COLO668 (cell line): Measurements from ENCODE around the gene NUDT4.
"Not testable (repeated sequence)": the region's sequence is repeated elsewhere in the genome, so short reads cannot be mapped to it uniquely, and the experiment has no call there.

Source experiments
- DNase-seq: peaks from one replicate; lab custom pipeline; 2025; ENCODE audit not compliant: unreplicated experiment; lab: John Stamatoyannopoulos, UW

Gene NUDT4

DNA sequence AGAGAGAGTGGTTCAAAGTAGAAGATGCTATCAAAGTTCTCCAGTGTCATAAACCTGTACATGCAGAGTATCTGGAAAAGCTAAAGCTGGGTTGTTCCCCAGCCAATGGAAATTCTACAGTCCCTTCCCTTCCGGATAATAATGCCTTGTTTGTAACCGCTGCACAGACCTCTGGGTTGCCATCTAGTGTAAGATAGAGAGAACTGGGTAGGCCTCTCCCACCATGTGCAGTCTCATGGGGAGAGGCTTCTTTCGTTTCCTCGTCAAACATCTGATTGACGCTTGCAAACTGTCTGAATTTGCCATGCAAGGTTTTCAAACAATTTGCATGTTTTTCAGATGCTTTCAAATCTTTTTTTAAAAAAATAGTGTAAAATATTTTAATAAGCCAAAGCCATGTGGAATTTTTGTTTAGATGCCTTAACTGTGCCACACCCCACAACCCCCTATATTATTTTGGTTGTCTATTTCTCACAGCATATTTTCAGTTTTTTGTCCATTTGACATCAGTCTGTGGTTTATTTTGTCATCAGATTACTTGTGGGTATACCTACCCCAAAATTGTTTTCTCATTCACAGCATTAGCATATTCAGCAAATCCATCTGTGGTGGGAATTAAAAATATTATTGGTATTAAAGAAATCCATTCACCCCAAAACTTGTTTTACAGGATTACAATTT, 21.6 kb downstream of the NUDT4 start:
- not testable (repeated sequence) for DNase-seq

DNA sequence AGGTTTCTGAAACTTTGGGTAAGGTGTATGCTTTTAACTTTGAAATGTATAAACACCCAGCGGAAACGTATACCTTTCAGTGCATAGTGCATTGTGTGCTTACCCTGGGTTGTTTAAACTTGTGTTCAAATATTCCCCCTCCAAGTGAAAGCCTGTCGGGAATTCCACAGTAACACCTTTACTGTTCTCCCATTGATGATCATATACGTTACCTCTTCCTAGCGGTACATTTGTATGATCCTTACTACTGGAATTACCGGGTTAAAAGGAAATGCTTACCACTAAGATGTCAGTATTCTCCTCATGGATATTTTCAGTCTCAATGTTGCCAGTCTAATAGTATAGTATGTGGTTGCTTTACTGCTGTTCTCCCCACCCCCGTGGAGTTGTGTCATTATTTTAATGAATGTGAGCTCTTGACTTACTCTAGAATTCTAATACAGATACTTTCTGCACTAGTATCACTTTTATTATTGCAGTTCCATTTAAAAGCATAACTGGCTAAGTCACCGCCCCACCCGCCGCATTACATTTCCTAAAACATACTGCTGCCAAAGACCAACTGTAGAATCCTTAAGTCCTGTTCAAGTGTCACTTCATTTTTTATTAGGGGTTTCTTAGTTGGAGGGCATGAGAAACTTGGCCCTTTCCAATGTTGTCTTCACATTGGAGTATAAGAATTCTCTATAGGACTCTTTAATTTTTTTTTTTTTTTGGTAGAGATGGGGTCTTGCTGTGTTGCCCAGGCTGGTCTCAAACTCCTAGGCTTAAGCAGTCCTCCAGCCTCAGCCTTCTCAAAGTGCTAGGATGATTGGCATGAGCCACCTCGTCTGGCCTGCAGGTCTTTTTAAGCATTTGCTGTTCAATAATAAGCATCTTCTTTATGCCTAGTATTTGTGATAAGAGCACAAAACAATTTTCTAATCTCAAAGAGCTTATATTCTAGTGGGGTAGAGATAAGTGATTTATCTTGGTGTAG, 24.9 kb downstream of the NUDT4 start:
- DNase-seq, result no peak

DNA sequence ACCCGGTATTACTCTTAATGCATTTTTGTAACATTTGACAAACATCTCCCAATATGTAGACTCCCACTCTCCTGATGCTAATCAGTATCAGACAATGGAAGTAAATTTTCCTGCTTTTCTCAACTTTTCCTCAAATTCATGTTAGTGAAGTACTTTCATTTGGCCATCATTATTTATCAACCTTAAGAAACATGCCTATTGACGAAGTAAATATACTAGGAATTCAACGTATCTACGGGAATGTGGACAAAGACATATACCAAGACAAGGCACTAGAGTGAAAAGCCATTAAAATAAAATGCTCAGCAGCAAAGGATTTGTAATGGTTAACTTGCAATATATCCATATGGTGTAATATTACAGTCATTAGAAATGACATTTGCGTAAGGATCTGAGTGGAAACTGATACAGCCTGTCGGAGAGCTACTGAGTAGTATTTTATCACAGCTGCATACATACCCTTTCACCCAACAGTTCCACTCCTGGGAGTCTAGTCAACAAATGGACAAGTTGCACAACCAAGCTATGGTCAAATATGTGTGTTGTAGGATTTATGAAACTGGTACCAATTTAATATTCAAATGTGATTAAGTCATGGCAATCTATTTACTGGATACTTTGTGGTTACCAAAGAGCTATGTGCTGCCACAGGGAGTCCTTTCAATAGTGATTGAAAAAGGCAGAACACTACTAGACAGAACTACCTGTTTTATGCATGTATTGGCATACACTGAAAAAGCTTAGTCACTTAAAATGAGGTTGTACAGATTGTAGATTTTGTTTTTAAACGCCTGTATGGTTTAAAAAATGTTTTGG, 26.5 kb downstream of the NUDT4 start:
- no peak for DNase-seq

DNA sequence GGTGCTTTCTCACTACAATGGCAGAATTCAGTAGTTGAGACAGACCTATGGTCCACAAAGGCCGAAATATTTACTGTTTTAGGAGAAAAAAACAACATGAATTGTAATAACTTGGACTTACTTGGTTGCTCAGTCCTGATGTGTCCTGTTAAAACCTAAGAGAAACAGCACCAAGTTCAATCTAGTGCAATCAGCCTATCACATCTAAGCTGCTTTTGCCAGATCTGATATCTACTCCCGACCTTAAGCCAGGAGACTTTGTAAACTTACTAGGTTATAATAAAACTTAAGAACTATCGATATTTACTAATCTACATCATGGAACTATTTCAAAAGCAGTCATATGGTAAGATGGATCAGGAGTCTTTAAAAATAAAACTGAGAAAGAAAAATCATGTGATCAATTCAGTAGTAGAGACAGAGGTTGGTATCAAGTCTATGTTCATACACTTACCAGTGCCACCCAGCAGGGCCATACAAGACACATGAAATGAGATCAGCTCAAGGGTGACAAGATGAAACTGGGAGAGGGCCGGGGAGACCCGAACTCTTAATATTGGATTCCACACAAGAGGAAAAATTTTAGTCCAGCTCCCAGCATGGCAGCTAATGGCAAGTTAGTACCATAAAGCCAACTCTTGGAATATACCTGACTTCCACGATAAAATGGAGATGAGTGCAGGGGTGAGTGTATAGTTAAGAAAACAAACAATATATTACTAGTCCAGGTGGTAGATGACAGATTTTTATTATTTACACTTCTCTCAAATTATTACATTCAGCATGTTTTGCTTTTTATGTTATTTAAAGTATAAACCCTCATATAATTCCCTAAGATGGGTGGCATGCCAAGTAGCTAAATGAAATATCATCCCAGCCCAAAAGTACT, 27.5 kb downstream of the NUDT4 start:
- DNase-seq, result no peak

DNA sequence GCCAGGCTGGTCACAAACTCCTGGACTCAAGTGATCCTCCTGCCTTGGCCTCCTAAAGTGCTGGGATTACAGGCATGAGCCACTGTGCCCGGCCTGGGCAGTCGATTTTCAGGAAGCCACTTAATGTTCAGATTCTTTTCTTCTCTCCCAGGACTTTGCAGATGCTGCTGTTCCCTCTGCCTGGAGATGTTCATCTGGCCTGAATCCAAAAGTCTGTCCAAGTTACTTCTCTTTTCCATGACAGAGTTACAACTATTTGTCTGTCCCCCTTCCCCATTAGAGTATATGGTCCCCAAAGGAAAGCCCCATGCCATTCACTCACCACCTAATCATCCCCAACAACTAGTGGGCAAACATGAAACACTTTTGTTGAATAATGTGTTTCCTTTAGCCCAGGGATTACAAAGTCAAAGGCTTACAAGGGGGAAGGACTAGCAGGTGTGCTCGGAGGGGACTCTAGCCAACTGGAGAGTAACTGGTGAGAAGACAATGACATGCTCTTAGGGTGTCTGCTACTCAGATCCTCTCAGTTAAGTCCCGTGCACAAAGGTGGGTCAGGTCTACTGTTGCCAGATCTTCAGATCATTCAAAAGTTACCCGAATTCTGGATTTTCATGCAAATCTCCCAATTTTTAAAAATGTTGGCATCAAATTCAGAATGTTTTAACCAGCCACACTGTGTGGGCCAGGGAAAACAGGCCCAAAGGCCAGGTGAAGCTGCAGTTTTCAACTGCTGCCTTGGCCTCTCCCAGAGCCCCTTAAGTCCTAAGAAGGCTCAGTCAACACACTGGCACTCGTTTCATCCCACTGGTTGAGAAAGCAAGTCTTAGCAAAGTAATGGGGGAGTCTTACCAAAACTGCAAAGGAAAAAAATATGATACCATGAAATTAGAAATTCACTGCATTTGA, 29.6 kb downstream of the NUDT4 start:
- DNase-seq, result no peak

DNA sequence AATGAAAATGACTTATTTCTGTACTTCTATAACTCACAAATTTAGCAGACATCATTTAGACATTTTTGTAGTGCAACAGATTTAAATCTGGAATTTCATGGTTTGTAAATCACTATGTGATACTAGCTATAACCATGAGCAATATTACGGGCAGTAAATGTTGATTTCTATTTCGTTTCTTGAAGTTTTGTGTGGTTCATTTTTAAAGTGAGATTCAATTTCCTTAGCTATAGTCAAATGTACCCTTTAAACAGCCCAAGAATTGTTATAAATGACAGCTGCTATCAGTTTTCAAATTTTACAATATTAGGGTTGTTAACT, 30.2 kb downstream of the NUDT4 start:
- no peak for DNase-seq

DNA sequence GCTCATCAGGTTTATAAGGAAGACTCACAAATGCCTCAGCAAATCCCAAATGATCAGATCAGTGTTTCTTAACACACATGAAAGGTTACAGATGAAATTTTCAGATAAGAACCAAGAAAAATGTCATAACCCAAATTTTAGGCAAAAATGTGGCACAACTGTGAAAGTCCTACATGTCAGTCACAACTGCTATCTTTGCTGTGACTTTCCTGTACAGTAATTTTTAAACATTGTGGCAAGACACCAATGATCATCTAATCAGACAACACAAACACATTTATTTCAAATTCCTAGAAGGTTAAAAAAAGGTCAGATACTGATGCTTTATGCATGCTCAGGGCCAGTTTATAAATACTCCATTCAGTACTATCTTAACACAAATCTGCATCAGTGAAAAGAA, 31.1 kb downstream of the NUDT4 start:
- DNase-seq, result no peak

DNA sequence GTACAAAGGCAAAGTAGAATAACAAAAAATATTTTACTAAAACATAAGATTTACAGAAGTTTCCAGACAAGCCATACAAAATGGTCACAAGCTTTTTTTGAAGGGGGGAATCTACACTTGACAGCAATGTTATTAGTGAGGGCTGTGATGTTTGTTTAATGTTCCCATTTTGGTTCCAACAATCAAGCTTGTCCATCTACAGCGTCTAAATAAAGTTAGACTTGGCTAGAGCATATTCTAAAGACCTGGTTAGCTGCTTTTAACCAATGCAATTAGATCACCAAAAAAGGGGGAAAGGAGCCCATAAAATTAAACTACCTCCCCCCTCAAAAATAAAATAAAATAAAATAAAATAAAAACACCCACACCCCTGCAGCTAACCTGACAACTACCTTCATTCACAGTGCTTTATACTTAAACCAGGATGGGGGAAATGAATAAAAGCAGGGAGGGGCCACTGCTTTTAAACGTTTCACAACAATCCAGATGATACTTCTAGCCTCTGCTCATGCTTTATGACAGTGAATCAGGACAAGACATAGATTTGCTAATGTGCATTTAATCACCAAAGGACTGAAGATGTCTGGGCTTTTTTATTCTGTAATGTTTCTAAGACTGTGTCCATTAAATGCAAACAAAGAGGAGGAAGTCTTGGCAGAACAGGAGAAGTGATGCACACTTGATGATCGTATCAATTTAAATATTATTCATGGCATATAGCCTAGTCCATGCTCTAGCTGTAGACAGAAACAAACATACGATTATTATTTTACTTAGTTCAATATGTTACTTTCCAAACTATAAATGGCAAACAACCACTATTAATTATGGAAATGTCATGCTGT, 31.8 kb downstream of the NUDT4 start:
- not testable (repeated sequence) for DNase-seq

DNA sequence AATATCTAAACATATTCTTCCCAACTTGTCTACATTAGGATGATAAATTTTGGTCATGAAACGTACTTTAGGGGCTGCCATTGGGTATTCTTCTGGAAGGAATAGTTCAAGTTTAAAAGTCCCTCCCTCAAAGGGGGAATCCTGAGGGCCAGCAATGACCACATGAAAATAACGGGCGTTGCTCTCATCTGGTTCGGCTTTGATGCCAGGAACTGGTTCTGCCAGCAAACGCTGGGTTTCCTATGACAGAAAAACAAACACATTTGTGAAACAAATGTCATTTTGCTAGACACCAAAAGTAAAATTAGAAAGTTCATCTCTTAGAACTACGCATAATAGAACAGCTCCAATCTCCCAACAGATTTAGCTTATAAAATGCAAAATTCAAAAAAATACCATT, 33.3 kb downstream of the NUDT4 start:
- not testable (repeated sequence) for DNase-seq

DNA sequence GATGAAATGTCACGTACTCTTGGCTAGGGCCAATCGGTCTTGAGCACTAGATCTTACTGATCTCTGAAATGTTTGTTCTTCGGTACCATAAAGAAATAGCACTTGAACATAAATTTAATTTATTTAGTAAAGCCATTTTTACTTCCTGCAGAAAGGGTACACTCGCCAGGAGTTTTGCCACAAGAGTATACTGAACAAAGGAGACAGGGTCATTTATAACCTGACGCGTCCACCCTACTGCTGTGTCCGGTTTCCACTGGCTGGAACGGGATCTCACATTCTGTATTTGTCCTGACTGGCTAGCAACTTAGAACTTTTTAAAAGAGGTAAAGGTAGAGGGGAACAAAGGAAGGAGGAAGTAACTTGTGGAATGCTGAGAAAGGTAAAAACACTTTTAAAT, 34.7 kb downstream of the NUDT4 start:
- DNase-seq, result not testable (repeated sequence)

DNA sequence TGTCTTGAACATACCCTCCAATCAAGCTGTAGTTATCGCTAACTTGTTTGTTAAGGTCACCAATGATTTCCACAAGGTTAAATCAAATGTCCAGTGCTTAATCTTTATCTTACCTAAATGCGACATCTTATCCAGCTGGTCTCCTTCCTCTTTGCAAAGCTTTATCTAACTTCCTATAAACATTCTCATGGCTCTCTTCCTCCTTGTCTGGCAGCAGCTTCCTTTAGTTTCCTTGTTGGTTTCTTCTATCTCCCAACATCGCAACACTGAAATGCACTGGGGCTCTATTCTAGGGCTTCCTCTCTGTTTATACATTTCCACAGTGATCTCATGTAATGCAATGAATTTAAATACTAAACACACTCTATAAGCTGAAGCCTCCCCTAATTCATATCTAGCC, 35.3 kb downstream of the NUDT4 start:
- no peak for DNase-seq

DNA sequence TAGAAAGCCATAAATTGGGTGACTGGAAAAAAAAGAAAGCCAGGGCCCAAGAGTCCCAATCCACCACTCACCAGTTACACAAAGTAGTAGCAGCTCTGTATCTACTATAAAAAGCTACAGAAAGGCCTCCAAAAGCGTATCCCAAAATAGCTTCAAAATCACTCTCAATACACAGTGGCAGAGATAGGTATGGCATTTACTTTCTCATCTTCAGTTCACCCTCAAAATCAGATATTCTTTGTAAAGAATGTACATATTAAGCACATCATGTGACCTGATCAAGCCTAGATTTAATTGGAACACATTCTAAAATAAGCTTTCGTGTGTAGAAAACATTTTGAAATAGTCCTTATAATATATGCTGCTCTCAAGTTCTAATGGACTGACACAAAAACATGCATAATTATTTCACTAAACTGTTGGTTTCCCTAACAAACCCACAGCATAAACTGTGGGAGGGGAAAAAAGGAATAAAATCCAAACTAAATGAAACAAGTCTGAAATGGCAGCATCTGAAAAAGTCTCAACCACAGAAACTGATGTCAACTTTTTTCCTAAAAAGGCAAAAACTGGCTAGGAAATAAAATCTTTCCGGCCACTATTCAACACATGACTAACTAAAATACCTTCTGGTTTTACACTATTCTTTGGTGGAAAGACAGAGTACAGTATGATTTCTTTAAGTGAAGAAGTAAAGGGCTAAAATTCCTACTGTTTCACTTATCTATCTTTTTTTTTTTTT, 38.2 kb downstream of the NUDT4 start:
- no peak for DNase-seq

DNA sequence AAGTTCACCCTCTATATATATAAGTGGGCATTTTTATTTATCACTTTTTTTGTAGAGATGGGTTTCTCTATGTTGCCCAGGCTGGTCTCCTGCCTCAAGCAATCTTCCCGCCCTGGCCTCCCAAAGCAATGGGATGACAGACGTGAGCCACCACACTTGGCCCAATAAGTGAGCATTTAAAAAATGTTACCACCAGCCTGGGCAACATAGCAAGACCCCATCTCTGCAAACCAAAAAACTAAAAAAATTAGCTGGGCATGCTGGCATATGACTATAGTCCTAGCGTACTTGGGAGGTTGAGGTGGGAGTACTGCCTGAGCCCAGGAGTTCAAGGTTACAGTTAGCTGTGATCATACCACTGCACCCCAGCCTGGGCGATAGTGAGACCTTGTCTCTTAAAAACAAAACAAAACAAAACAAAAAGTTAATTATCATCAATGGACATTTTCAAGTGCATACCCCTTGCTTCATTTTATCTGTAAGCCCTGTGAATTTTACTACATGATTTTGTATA, 40.3 kb downstream of the NUDT4 start:
- DNase-seq, result no peak

DNA sequence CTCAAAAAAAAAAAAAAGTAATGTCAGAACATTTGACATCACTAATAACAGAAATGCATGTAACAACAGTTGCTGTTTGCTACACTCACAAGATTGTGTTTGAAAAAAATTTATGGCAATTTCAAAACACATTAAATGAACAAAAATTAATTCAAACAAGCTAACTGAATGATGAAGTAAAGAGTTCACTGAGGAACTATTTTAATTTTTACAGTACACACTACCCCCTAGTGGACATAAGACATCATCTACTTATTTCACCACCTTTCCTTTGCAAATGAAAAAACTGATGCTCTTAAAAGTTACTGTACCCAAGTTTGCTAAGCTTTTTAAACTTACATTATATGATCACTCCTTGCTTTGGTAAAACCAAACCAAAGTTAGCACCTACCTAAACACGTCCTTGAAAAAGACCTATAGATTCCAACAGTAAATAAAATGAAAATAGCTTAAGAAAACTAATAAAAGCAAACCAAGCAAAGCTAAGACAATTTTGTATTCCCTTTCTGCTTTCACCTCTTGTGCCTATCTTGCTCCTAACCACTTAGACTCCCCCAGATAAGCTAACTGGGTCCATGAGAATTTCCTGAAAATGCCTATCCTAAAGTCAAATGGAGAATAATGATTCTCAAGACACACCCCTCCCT, 41.8 kb downstream of the NUDT4 start:
- DNase-seq, result no peak

DNA sequence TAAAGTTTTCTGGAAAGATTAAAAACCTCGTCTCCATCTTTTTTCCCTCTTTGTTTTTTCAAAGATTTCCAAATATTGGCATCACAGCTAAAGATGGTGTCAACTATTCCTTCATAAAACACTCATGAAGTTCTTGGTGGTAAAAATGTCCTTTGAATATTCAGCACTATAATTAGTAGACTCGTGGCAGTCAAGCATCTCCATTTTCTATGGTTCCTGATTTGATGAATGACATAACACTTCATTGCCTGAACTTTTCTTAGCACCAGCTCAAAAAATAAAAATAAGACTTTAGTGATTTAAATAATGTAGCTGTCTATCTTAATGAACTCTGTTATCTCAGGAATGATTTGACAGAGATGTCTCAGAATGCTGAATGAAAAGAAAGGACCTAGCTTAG, 44.3 kb downstream of the NUDT4 start:
- no peak for DNase-seq

DNA sequence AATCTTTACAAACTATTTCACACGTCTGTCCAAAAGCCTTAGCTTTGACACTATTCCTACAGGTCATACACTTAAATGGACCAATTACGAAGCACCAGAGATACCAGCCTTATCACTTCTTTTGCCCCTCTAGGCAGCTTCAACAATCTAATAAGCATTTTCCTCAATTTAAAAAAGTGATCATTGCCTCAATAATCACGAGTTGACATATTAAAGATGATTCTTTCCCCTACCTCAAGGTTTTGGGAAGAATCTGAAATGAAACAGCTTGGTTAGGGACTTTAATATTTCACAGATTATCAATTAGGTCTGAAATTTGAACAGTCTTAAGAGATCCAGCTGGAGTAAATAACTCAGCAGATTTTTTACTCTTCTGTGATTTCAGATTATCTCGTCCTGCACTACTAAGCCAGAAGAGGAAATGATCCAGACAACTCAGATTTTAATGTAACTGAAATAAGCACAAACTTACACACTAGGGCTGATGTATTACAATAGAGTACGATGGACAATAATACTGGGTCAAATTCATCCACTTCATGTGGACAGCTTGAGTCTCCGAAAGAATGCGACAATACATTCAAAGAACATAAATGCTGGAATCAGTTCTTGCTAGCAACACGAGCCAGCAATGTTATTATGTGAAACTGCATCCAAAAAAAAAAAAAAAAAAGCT, 48.1 kb downstream of the NUDT4 start:
- DNase-seq, result no peak

DNA sequence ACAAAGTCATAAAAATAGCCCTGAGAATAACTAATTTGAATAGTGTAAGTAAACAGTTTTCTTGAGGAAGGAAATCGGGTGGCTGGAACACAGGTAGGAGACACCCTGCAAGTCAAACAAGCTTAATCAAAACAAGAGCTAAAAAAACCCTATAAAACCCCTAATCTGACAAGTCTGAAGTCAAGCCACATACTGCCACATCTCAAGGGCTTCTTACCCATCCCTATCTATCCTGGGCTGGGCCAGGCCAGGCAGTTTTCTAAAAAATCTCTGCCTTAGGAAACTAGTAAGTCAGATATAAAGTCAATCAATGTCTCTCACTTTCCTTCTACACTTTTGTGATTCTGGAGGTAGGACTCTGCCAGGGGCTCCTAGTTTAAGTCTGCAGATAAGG, 48.7 kb downstream of the NUDT4 start:
- DNase-seq, result no peak
